CD8-positive, alpha-beta memory T cell (primary cell): ENCODE measurements around the gene ASB12. TPM values are rescaled to one million over a fixed set of nuclear protein-coding genes. Genes with fewer than 3 reads are reported as not detected.
"Not testable (repeated sequence)": the region's sequence is repeated elsewhere in the genome, so short reads cannot be mapped to it uniquely, and the experiment has no call there.

ENCODE experiments used
- CTCF ChIA-PET: fragments of 350-600 bp; sonication (Branson Sonifier 250); formaldehyde crosslinking; loops from one replicate; lab custom pipeline; 2021; ENCODE audit warnings: antibody characterized with exemption; lab: Charles Lee
- POLR2A ChIA-PET: fragments of 350-600 bp; sonication (Branson Sonifier 250); formaldehyde crosslinking; loops from one replicate; lab custom pipeline; 2021; ENCODE audit warnings: antibody characterized with exemption; lab: Charles Lee
- DNase-seq, 5 donors: peaks; one replicate each; pipeline versions ENCODE4 v3.0.0 to v3.0.0-alpha.2; 2020 to 2022; ENCODE audit warnings: mixed read lengths in 1 of 5
- H3K27ac ChIP-seq: one replicate; pipeline ENCODE4 v1.7.0; 2013; ENCODE audit warnings: low read depth, mild to moderate bottlenecking, low read length, moderate library complexity
- H3K27me3 ChIP-seq: 2 replicates; pipeline ENCODE4 v1.7.0; 2013; ENCODE audit warnings: low read length, mild to moderate bottlenecking; ENCODE audit not compliant: insufficient read depth, poor library complexity, severe bottlenecking
- H3K36me3 ChIP-seq: 2 replicates; pipeline ENCODE4 v1.7.0; 2013; ENCODE audit warnings: mild to moderate bottlenecking, low read length, moderate library complexity; ENCODE audit not compliant: insufficient read depth
- H3K4me1 ChIP-seq: 2 replicates; pipeline ENCODE4 v1.7.0; 2013; ENCODE audit warnings: mild to moderate bottlenecking, low read length, moderate library complexity; ENCODE audit not compliant: insufficient read depth
- H3K4me3 ChIP-seq: 2 replicates; pipeline ENCODE4 v1.7.0; 2013; ENCODE audit warnings: mild to moderate bottlenecking, low read length
- H3K9me3 ChIP-seq: 2 replicates; pipeline ENCODE4 v1.7.0; 2013; ENCODE audit warnings: mild to moderate bottlenecking, low read length
- H3K27ac Mint-ChIP-seq, 8 donors: one replicate each; pipeline ENCODE4 v1.8.0; 2020 to 2021; ENCODE audit warnings: mixed read lengths in 8 of 8, mild to moderate bottlenecking in 6 of 8, inconsistent platforms in 3 of 8, moderate library complexity in 3 of 8
- H3K27me3 Mint-ChIP-seq, 2 donors: one replicate each; pipeline ENCODE4 v1.8.0; 2020 to 2021; ENCODE audit warnings: mixed read lengths in 2 of 2, mild to moderate bottlenecking in 1 of 2, moderate library complexity in 1 of 2
- H3K36me3 Mint-ChIP-seq, 3 donors: one replicate each; pipeline ENCODE4 v1.8.0; 2020 to 2021; ENCODE audit warnings: mixed read lengths in 3 of 3, inconsistent platforms in 1 of 3, mild to moderate bottlenecking in 1 of 3
- H3K4me1 Mint-ChIP-seq, 3 donors: one replicate each; pipeline ENCODE4 v1.8.0; 2020 to 2021; ENCODE audit warnings: mixed read lengths in 3 of 3, inconsistent platforms in 1 of 3, mild to moderate bottlenecking in 1 of 3
- H3K4me3 Mint-ChIP-seq, 7 donors: one replicate each; pipeline ENCODE4 v1.8.0; 2020 to 2021; ENCODE audit warnings: mixed read lengths in 7 of 7, mild to moderate bottlenecking in 6 of 7, moderate library complexity in 4 of 7, inconsistent platforms in 2 of 7
- H3K9me3 Mint-ChIP-seq, 5 donors: one replicate each; pipeline ENCODE4 v1.8.0; 2020 to 2022; ENCODE audit warnings: mixed read lengths in 5 of 5, mild to moderate bottlenecking in 3 of 5, moderate library complexity in 2 of 5, inconsistent platforms in 1 of 5
- polyA plus RNA-seq: library from polyadenylated mRNA; unstranded; fragments of 300-500 nt; fragmentation: Illumina TruSeq; gene quantifications from one replicate; pipeline ENCODE4 v1.2.3, GENCODE V29; 2021
- total RNA-seq, 2 experiments: library from RNA; stranded (reverse); gene quantifications; one replicate each; pipeline ENCODE4 v1.2.3, GENCODE V29; 2021

The ASB12 gene, protein sequence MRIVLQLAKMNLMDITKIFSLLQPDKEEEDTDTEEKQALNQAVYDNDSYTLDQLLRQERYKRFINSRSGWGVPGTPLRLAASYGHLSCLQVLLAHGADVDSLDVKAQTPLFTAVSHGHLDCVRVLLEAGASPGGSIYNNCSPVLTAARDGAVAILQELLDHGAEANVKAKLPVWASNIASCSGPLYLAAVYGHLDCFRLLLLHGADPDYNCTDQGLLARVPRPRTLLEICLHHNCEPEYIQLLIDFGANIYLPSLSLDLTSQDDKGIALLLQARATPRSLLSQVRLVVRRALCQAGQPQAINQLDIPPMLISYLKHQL
- not detected for total RNA-seq
- not detected for polyA plus RNA-seq

DNA sequence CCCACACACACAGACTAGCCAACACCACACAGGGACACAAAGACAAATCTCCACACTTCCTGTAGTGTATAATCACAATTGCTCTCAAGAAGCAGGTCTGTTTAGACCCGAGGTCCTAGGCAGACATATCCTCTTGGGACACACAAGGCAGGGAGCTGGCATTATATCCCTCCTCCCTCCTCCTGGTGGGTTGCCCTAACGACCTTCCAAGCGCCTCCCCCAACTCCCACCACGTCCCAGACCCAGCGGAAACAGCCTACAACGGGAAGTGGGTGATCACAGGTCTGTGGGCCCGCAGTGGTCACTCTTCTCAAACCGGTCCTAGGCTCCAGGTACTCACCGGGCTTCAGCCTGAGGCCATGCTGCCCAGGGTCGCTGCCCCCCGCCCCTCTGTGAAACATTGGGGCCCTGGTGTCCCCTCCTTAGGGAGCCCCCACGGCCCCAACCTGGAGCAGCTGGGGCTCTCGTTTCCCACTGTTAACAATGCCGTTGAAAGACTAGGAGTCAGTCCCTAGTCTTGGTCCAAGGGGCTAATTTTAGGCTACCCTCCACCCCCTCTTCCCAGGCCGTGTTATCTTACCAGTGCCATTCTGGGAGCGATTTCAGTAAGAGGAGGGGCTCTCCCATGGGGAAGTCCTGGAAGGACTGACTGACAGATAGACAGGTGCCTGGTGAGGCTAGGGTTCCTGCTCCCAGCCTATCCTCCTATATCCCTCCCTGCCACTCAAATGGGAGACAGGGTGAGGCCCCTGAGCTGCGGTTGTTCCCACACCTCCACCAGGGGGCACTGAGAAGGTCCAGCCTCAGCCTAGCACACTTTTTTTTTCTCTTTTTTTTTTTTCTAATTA is at the start of gene ASB12:
TSS of gene ASB12 (minus strand) at position 485 of the 848 bp plus-strand sequence. CDS start 4,957 bp downstream, outside the sequence.
- H3K27me3 ChIP-seq = no peaks in the 10 kb centered on the region
- no peaks in the 10 kb centered on the region for H3K36me3 ChIP-seq
- H3K4me1 ChIP-seq = no peaks in the 10 kb centered on the region
- H3K9me3 ChIP-seq = no peaks in the 10 kb centered on the region
- Mint-ChIP-seq H3K36me3 (peaks cover 0 to 3% (median 0%) of the 10 kb centered on the region in 3 donors), H3K9me3 (peaks cover 0 to 5% (median 3%) of the 10 kb centered on the region in 5 donors), H3K4me1 (no peaks in the 10 kb centered on the region), H3K27ac (no peak within 1 kb of the TSS), H3K27me3 (no peaks in the 10 kb centered on the region), H3K4me3 (no peak within 1 kb of the TSS)
- no peak within 1 kb of the TSS for H3K27ac ChIP-seq
- no peak within 1 kb of the TSS for H3K4me3 ChIP-seq
- DNase-seq = no peak
- ChIA-PET POLR2A (no interaction called here), CTCF (no interaction called here)

DNA sequence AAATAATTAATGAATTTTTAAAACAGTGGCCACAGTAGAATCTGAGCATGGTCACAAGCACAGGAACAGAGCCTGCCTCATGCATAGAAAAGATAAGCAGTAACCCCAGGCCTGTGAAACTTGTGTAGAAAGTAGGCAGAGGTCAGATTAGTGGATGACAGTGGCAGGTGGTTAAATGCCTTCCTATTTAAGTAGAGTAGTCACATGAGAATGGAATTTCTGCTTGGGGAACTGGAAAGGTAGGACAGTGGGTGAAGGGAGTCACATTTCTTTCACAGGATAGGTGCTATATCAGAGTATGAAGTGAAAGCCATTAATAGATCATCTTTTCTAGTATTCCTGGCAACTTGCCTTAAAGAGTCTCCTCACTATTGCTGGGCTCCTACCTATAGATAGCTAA is 34.9 kb upstream of the ASB12 start:
- peaks cover 0 to 4% (median under 1%) of the 10 kb centered on the region in 5 donors for H3K9me3 Mint-ChIP-seq
- peaks cover 10 to 60% (median 39%) of the 10 kb centered on the region in 3 donors for H3K36me3 Mint-ChIP-seq
- peaks cover 0 to 2% of the 10 kb centered on the region in 2 donors for H3K27me3 Mint-ChIP-seq
- H3K4me3 Mint-ChIP-seq = no peak overlapping the region
- ChIA-PET CTCF (no interaction called here), POLR2A (no interaction called here)
- Histone ChIP-seq H3K36me3 (no peaks in the 10 kb centered on the region), H3K4me3 (no peak overlapping the region), H3K9me3 (no peaks in the 10 kb centered on the region), H3K27me3 (no peaks in the 10 kb centered on the region), H3K4me1 (no peaks in the 10 kb centered on the region), H3K27ac (no peak overlapping the region)
- no peak for DNase-seq
- peak overlapping the region in 1 of 8 donors; percentile 41 for H3K27ac Mint-ChIP-seq
- no peaks in the 10 kb centered on the region for H3K4me1 Mint-ChIP-seq

- CTCF ChIA-PET = no interaction called here
- Mint-ChIP-seq H3K4me3 (no peak overlapping the region), H3K27me3 (no peaks in the 10 kb centered on the region), H3K36me3 (peaks cover 0 to 3% (median 0%) of the 10 kb centered on the region in 3 donors), H3K27ac (no peak overlapping the region), H3K4me1 (no peaks in the 10 kb centered on the region), H3K9me3 (peaks cover 0 to 4% (median 3%) of the 10 kb centered on the region in 5 donors)
- H3K27me3 ChIP-seq = no peaks in the 10 kb centered on the region
- H3K4me1 ChIP-seq = no peaks in the 10 kb centered on the region
- no peak overlapping the region for H3K27ac ChIP-seq
- POLR2A ChIA-PET = no interaction called here
- no peak for DNase-seq
- no peaks in the 10 kb centered on the region for H3K9me3 ChIP-seq
- H3K4me3 ChIP-seq = no peak overlapping the region
- no peaks in the 10 kb centered on the region for H3K36me3 ChIP-seq
These were observed 1.3 kb downstream of the ASB12 start for GRCh38 chrX:64229154-64229553.

GRCh38 chrX:64218023-64218422 is 12.4 kb downstream of the ASB12 start:
- Mint-ChIP-seq H3K36me3 (no peaks in the 10 kb centered on the region), H3K4me3 (no peak overlapping the region), H3K27ac (no peak overlapping the region), H3K9me3 (no peaks in the 10 kb centered on the region), H3K4me1 (no peaks in the 10 kb centered on the region), H3K27me3 (peaks cover 0 to 3% of the 10 kb centered on the region in 2 donors)
- Histone ChIP-seq H3K9me3 (no peaks in the 10 kb centered on the region), H3K4me3 (no peak overlapping the region), H3K27me3 (no peaks in the 10 kb centered on the region), H3K27ac (no peak overlapping the region), H3K36me3 (no peaks in the 10 kb centered on the region), H3K4me1 (no peaks in the 10 kb centered on the region)
- POLR2A ChIA-PET = no interaction called here
- CTCF ChIA-PET = no interaction called here
- no peak for DNase-seq

DNA sequence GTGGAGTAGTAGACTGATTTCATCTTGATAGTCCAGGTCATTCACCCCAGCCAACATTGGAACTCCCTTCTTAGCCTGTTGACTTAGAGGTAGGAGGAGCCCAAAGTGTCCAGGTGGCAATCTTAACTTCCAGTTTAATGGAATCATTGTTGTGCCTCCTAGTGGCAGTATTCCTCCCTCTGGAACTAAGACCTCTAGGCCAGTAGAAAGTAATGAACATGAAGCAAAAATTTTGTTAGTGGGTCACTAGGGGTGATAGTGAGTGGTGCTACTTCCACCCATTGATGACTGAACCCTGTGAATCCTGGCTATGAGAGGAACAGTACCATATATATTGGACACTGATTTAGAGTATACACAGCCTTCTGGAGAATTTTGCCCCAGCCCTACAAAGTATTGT is 16.4 kb downstream of the ASB12 start:
- DNase-seq, H3K9me3 Mint-ChIP-seq, H3K27ac ChIP-seq, H3K4me3 ChIP-seq, H3K27me3 ChIP-seq, H3K36me3 ChIP-seq, H3K4me1 Mint-ChIP-seq, H3K27ac Mint-ChIP-seq, H3K36me3 Mint-ChIP-seq, H3K4me1 ChIP-seq, POLR2A ChIA-PET, H3K9me3 ChIP-seq, CTCF ChIA-PET, H3K27me3 Mint-ChIP-seq, H3K4me3 Mint-ChIP-seq: not testable (repeated sequence)

GRCh38 chrX:64206556-64207162 is 23.7 kb downstream of the ASB12 start:
- peaks cover 0 to 4% of the 10 kb centered on the region in 2 donors for H3K27me3 Mint-ChIP-seq
- H3K9me3 ChIP-seq = no peaks in the 10 kb centered on the region
- peaks cover 0 to 3% (median 0%) of the 10 kb centered on the region in 3 donors for H3K36me3 Mint-ChIP-seq
- peak overlapping the region; percentile 79 for H3K27ac ChIP-seq
- H3K4me3 Mint-ChIP-seq = peak overlapping the region; percentile 90 to 98 (median 92)
- no peak for DNase-seq
- H3K4me3 ChIP-seq = peak overlapping the region; percentile 74
- POLR2A ChIA-PET = no interaction called here
- H3K4me1 Mint-ChIP-seq = peaks cover 6 to 29% (median 11%) of the 10 kb centered on the region in 3 donors
- peak overlapping the region; percentile 89 to 98 (median 94) for H3K27ac Mint-ChIP-seq
- no peaks in the 10 kb centered on the region for H3K27me3 ChIP-seq
- no peaks in the 10 kb centered on the region for H3K9me3 Mint-ChIP-seq
- H3K4me1 ChIP-seq = peaks cover 7% of the 10 kb centered on the region
- no peaks in the 10 kb centered on the region for H3K36me3 ChIP-seq
- CTCF ChIA-PET = no interaction called here

DNA sequence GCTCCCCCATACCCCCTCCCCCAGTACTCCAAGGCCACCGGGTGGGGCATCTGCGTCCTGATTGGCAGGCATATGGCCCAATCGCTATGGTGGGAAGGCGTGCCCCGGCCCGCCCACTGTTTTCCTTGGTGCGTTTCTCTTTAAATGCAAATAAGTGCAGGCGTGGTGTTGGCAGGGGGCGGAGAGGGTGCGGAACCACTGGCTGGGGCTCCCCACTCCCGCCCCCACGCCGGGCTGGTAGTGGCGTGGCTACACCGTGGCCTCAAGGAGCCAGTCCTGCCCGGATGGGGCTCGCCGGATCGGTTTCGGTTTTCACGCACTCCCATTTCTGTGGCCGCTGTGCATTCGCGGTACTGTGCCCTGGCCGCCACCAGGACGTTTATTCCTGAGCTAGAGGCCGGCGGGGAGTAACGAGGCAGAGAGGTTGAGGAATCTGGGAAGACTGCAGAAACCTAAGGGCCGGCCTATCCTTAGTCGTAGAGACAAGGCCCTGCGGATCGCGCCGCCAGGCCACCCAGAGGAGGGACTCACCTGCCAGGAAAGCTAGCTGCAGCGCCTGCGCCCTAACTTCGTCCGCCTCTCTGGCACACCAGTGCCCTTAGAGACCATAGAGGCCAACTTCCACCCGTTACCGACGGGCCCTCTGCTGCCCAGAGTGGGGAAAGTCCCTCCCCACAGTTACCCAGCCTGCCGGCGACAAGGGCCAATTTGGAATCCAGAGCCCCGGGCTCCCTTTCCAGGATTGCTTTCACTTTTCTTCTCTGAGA is 24.5 kb downstream of the ASB12 start:
- Histone ChIP-seq H3K9me3 (no peaks in the 10 kb centered on the region), H3K27me3 (no peaks in the 10 kb centered on the region), H3K36me3 (no peaks in the 10 kb centered on the region), H3K4me1 (peaks cover 7% of the 10 kb centered on the region), H3K27ac (peak overlapping the region; percentile 79), H3K4me3 (peak overlapping the region; percentile 74)
- H3K9me3 Mint-ChIP-seq = no peaks in the 10 kb centered on the region
- H3K27ac Mint-ChIP-seq = peak overlapping the region; percentile 89 to 98 (median 94)
- H3K36me3 Mint-ChIP-seq = peaks cover 0 to 3% (median 0%) of the 10 kb centered on the region in 3 donors
- peak overlapping the region; percentile 90 to 98 (median 92) for H3K4me3 Mint-ChIP-seq
- CTCF ChIA-PET = no interaction called here
- POLR2A ChIA-PET = no interaction called here
- peak; percentile 73 to 91 (median 83) for DNase-seq
- peaks cover 0 to 4% of the 10 kb centered on the region in 2 donors for H3K27me3 Mint-ChIP-seq
- peaks cover 6 to 29% (median 15%) of the 10 kb centered on the region in 3 donors for H3K4me1 Mint-ChIP-seq
